Measurements from ENCODE around the gene CCDC54. TPM values are rescaled to one million over a fixed set of nuclear protein-coding genes. Genes with fewer than 3 reads are reported as not detected.

Gene CCDC54
- total and polyA plus RNA-seq, 2 donors from 2014 or later = not detected

DNA sequence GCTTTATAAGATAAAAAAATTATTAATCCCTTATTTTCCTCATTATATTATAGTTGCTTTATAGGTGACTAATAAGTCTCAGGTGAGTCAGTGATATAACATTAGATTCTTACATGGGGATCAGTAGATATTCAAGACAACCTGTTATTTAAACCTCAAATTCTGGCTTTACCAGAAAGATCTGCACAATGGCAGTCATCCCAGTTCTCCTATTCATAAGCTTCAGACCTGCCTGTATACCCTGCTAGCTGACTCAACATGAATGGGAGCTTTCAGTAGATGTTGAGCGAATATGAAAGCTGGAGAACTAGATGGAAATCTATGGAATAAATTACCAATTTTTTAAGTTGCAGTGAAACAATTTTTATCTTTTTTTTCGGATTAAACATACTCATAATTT is 20.5 kb upstream of the CCDC54 start:
- H3K4me3 ChIP-seq (ENCODE audit: low read length in 3 of 3) = no peak overlapping the region
- no peak for DNase-seq
- no peak for FAIRE-seq
- no peaks in the 10 kb centered on the region for H3K36me3 ChIP-seq (ENCODE audit: control insufficient read depth in 2 of 3, insufficient read depth in 3 of 3, low read length in 3 of 3)
- H3K9me3 ChIP-seq (ENCODE audit: control insufficient read depth in 2 of 3, insufficient read depth in 1 of 3, low read length in 3 of 3) = peaks cover 0 to 6% (median 0%) of the 10 kb centered on the region in 3 donors
- intact Hi-C loops (cut with DNase I) = no loop called here
- no peak overlapping the region for H3K9ac ChIP-seq (ENCODE audit: low read length in 3 of 3)
- H3K27ac ChIP-seq (ENCODE audit: low read depth in 2 of 2, low read length in 2 of 2) = no peak overlapping the region
- TF ChIP-seq, protein P1, sequence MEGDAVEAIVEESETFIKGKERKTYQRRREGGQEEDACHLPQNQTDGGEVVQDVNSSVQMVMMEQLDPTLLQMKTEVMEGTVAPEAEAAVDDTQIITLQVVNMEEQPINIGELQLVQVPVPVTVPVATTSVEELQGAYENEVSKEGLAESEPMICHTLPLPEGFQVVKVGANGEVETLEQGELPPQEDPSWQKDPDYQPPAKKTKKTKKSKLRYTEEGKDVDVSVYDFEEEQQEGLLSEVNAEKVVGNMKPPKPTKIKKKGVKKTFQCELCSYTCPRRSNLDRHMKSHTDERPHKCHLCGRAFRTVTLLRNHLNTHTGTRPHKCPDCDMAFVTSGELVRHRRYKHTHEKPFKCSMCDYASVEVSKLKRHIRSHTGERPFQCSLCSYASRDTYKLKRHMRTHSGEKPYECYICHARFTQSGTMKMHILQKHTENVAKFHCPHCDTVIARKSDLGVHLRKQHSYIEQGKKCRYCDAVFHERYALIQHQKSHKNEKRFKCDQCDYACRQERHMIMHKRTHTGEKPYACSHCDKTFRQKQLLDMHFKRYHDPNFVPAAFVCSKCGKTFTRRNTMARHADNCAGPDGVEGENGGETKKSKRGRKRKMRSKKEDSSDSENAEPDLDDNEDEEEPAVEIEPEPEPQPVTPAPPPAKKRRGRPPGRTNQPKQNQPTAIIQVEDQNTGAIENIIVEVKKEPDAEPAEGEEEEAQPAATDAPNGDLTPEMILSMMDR (IDR thresholded peaks at IDR 0.05; ENCODE audit: borderline replicate concordance, extremely low read depth, insufficient read depth) = no peak
- H3K27me3 ChIP-seq (ENCODE audit: control insufficient read depth, insufficient read depth, low read length) = no peaks in the 10 kb centered on the region
- H3K4me1 ChIP-seq (ENCODE audit: control insufficient read depth in 2 of 3, insufficient read depth in 2 of 3, low read depth in 1 of 3, low read length in 3 of 3) = no peaks in the 10 kb centered on the region

DNA sequence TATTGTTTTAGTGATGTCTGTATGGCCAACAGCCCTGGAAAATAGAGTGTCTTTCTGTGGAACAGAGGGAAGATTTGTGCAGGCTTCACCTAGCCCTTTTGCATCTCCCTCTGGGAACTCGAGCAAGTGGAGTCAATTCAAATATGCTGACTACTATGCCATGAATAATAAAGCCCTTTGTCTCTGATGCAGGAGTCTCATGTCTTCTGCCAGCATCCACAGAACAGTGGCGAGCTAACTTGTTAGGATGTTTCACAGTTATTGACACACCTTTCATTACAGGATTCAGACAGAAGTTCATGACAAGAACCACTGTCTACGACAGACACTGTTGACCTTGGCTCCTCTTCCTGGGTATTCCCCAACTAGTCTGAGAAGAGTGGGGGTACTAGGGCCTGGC is 15.6 kb upstream of the CCDC54 start:
- Histone ChIP-seq H3K27ac (ENCODE audit: low read depth in 2 of 2, low read length in 2 of 2) (no peak overlapping the region), H3K36me3 (ENCODE audit: control insufficient read depth in 2 of 3, insufficient read depth in 3 of 3, low read length in 3 of 3) (no peaks in the 10 kb centered on the region), H3K4me1 (ENCODE audit: control insufficient read depth in 2 of 3, insufficient read depth in 2 of 3, low read depth in 1 of 3, low read length in 3 of 3) (no peaks in the 10 kb centered on the region), H3K4me3 (ENCODE audit: low read length in 3 of 3) (no peak overlapping the region), H3K9me3 (ENCODE audit: control insufficient read depth in 2 of 3, insufficient read depth in 1 of 3, low read length in 3 of 3) (peaks cover 0 to 6% (median 0%) of the 10 kb centered on the region in 3 donors), H3K27me3 (ENCODE audit: control insufficient read depth, insufficient read depth, low read length) (no peaks in the 10 kb centered on the region), H3K9ac (ENCODE audit: low read length in 3 of 3) (no peak overlapping the region)
- DNase-seq (no peak), FAIRE-seq (no peak)
- intact Hi-C loops (cut with DNase I) = no loop called here
- TF ChIP-seq, protein P1 (IDR thresholded peaks at IDR 0.05; ENCODE audit: borderline replicate concordance, extremely low read depth, insufficient read depth) = no peak

DNA sequence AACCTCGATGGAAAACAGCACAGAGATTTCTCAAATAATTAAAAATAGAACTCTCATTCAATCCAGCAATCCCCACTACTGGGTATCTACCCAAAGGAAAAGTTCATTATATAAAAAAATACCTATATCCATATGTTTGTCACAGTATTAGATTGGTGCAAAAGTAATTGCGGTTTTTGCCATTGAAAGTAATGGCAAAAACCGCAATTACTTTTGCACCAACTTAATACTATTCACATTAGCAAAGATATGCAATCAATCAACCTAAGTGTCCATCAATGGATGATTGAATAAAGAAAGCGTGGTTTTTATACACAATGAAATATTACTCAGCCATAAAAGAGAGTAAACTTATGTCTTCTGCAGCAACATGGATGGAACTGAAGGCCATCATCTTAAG is 12.2 kb upstream of the CCDC54 start:
- H3K27me3 ChIP-seq (ENCODE audit: control insufficient read depth, insufficient read depth, low read length) = no peaks in the 10 kb centered on the region
- no peaks in the 10 kb centered on the region for H3K4me1 ChIP-seq (ENCODE audit: control insufficient read depth in 2 of 3, insufficient read depth in 2 of 3, low read depth in 1 of 3, low read length in 3 of 3)
- no peaks in the 10 kb centered on the region for H3K36me3 ChIP-seq (ENCODE audit: control insufficient read depth in 2 of 3, insufficient read depth in 3 of 3, low read length in 3 of 3)
- no peak for DNase-seq
- TF ChIP-seq, protein P1 (IDR thresholded peaks at IDR 0.05; ENCODE audit: borderline replicate concordance, extremely low read depth, insufficient read depth) = no peak
- intact Hi-C loops (cut with DNase I) = no loop called here
- H3K9ac ChIP-seq (ENCODE audit: low read length in 3 of 3) = no peak overlapping the region
- FAIRE-seq = no peak
- peaks cover 0 to 6% (median 0%) of the 10 kb centered on the region in 3 donors for H3K9me3 ChIP-seq (ENCODE audit: control insufficient read depth in 2 of 3, insufficient read depth in 1 of 3, low read length in 3 of 3)
- H3K4me3 ChIP-seq (ENCODE audit: low read length in 3 of 3) = no peak overlapping the region
- no peak overlapping the region for H3K27ac ChIP-seq (ENCODE audit: low read depth in 2 of 2, low read length in 2 of 2)

DNA sequence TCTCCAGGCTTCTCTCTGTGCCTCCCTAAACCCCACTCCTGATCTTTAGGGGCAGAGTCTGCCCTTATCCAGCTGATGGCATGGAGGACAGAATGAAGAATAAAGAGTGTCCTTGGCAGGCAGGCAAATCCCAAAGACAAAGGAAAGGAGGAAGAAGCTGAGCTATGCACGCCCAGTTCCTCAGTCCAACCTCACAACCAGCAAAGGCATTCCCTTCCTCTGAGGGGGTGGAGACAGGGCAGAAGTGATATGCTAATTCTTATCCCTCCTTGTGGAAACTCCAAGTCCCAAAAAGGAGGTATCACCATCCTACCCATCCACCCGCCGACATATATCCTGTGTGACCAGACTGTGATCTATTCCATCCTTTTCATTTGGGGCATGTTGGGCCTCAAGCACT is 10.5 kb upstream of the CCDC54 start:
- no peak for FAIRE-seq

More for the DNA sequence above, 10.5 kb upstream of the CCDC54 start:
- H3K4me1 ChIP-seq (ENCODE audit: control insufficient read depth in 2 of 3, insufficient read depth in 2 of 3, low read depth in 1 of 3, low read length in 3 of 3) = peaks cover 0 to 2% (median 0%) of the 10 kb centered on the region in 3 donors
- no peak overlapping the region for H3K9ac ChIP-seq (ENCODE audit: low read length in 3 of 3)
- TF ChIP-seq, protein P1 (IDR thresholded peaks at IDR 0.05; ENCODE audit: borderline replicate concordance, extremely low read depth, insufficient read depth) = no peak
- no peak for DNase-seq
- no peak overlapping the region for H3K4me3 ChIP-seq (ENCODE audit: low read length in 3 of 3)
- no peak overlapping the region for H3K27ac ChIP-seq (ENCODE audit: low read depth in 2 of 2, low read length in 2 of 2)
- no peaks in the 10 kb centered on the region for H3K36me3 ChIP-seq (ENCODE audit: control insufficient read depth in 2 of 3, insufficient read depth in 3 of 3, low read length in 3 of 3)
- no peaks in the 10 kb centered on the region for H3K27me3 ChIP-seq (ENCODE audit: control insufficient read depth, insufficient read depth, low read length)
- intact Hi-C loops (cut with DNase I) = no loop called here
- H3K9me3 ChIP-seq (ENCODE audit: control insufficient read depth in 2 of 3, insufficient read depth in 1 of 3, low read length in 3 of 3) = no peaks in the 10 kb centered on the region

Measured in kidney (tissue), 14 donors.